ENCODE data around the gene PDXP. TPM values are rescaled to one million over a fixed set of nuclear protein-coding genes. Genes with fewer than 3 reads are reported as not detected.
"Not testable (repeated sequence)": the region's sequence is repeated elsewhere in the genome, so short reads cannot be mapped to it uniquely, and the experiment has no call there.

The PDXP gene
- total and polyA plus RNA-seq, 7 donors, result 7.5 to 51.1 (median 12.8) TPM

DNA sequence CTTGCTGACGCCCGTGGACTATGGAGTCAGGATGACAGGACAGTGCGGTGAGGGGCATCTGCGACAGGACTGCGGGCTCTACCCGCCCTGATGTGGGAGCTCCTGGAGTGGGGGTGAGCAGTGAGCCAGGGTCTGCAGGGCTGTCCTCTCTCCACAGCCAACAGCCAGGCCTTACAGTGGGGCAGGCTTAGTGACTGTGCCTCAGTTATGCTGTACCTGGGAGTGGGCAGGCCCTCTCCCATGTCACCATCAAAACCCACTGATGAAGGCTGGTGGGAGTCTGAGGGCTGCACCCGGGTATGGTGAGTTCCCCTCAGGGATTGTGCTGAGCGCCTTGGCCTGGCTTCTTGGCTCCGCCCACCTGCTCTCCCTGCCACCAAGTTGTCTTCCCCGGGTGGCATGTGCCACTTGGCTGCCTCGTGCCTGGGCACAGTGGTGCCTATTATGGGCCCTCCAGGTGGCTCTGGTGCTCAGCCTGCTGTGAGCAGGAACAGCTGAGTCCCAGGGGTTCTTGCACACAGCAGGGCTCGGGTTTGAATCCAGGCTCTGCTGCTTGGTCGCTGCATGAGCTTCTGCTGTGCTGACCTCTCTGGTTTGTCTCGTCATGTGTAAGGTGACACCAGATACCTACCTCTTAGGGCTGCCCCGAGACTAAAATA lies 34.2 kb downstream of the PDXP start:
- intact Hi-C loops (cut with DNase I), result no loop called here
- DNase-seq, result no peak
- TF ChIP-seq POLR2A (IDR thresholded peaks at IDR 0.05), result no peak
- no peak for TF ChIP-seq POLR2AphosphoS5 (IDR thresholded peaks at IDR 0.05)
- TF ChIP-seq, protein P1, sequence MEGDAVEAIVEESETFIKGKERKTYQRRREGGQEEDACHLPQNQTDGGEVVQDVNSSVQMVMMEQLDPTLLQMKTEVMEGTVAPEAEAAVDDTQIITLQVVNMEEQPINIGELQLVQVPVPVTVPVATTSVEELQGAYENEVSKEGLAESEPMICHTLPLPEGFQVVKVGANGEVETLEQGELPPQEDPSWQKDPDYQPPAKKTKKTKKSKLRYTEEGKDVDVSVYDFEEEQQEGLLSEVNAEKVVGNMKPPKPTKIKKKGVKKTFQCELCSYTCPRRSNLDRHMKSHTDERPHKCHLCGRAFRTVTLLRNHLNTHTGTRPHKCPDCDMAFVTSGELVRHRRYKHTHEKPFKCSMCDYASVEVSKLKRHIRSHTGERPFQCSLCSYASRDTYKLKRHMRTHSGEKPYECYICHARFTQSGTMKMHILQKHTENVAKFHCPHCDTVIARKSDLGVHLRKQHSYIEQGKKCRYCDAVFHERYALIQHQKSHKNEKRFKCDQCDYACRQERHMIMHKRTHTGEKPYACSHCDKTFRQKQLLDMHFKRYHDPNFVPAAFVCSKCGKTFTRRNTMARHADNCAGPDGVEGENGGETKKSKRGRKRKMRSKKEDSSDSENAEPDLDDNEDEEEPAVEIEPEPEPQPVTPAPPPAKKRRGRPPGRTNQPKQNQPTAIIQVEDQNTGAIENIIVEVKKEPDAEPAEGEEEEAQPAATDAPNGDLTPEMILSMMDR (IDR thresholded peaks at IDR 0.05), result no peak
- no peak for TF ChIP-seq EP300 (IDR thresholded peaks at IDR 0.05)
- Histone ChIP-seq H3K27me3 (no peaks in the 10 kb centered on the region), H3K4me1 (peaks cover 0 to 27% (median 19%) of the 10 kb centered on the region in 4 donors), H3K27ac (no peak overlapping the region), H3K36me3 (peaks cover 17 to 63% (median 31%) of the 10 kb centered on the region in 4 donors), H3K4me3 (no peak overlapping the region), H3K9me3 (no peaks in the 10 kb centered on the region)
- 91 to 93% methylated on average over 15 of the region's 15 CpGs for WGBS, 2 donors

DNA sequence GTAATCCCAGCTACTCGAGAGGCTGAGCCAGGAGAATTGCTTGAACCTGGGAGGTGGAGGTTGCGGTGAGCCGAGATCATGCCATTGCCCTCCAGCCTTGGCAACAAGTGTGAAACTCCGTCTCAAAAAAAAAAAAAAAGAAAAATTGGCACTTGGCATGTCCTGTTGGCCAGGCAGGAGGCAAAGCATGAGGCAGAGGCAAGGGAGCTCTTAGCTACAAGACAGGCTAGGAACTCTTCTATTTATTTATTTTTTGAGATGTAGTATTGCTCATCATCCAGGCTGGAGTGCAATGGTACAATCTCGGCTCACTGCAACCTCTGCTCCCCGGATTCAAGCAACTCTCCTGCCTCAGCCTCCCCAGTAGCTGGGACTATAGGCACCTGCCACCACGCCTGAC lies 35.6 kb downstream of the PDXP start:
- H3K9me3 ChIP-seq; H3K4me3 ChIP-seq; DNase-seq; H3K27ac ChIP-seq; H3K27me3 ChIP-seq; intact Hi-C loops (cut with DNase I): not testable (repeated sequence)
- Histone ChIP-seq H3K36me3 (peaks cover 14 to 50% (median 26%) of the 10 kb centered on the region in 4 donors), H3K4me1 (peaks cover 0 to 19% (median 13%) of the 10 kb centered on the region in 4 donors)
- WGBS, 2 donors, result 94 to 97% methylated on average over 7 of the region's 7 CpGs

DNA sequence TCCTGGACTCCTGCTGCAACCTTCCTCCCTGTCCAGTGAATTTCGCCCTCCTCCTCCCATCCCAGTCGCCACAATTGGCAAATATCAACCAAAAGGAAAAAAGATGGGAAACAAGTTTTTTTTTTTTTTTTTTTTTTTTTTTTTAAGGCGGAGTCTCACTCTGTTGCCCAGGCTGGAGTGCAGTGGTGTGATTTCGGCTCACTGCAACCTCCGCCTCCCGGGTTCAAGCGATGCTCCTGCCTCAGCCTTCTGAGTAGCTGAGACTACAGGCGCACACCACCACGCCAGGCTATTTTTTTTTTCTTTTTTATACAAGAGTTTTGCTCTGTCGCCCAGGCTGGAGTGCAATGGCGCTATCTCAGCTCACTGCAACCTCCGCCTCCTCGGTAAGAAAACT lies 37.7 kb downstream of the PDXP start:
- H3K27me3 ChIP-seq; H3K9me3 ChIP-seq; DNase-seq; intact Hi-C loops (cut with DNase I): not testable (repeated sequence)
- peak overlapping the region in 3 of 4 donors; percentile 24 to 33 (median 28) for H3K4me3 ChIP-seq
- H3K27ac ChIP-seq, result peak overlapping the region in 3 of 4 donors; percentile 39 to 65 (median 54)
- peaks cover 0 to 19% (median 13%) of the 10 kb centered on the region in 4 donors for H3K4me1 ChIP-seq
- WGBS, 2 donors, result 22 to 29% methylated on average over 13 of the region's 13 CpGs
- peaks cover 7 to 31% (median 17%) of the 10 kb centered on the region in 4 donors for H3K36me3 ChIP-seq

DNA sequence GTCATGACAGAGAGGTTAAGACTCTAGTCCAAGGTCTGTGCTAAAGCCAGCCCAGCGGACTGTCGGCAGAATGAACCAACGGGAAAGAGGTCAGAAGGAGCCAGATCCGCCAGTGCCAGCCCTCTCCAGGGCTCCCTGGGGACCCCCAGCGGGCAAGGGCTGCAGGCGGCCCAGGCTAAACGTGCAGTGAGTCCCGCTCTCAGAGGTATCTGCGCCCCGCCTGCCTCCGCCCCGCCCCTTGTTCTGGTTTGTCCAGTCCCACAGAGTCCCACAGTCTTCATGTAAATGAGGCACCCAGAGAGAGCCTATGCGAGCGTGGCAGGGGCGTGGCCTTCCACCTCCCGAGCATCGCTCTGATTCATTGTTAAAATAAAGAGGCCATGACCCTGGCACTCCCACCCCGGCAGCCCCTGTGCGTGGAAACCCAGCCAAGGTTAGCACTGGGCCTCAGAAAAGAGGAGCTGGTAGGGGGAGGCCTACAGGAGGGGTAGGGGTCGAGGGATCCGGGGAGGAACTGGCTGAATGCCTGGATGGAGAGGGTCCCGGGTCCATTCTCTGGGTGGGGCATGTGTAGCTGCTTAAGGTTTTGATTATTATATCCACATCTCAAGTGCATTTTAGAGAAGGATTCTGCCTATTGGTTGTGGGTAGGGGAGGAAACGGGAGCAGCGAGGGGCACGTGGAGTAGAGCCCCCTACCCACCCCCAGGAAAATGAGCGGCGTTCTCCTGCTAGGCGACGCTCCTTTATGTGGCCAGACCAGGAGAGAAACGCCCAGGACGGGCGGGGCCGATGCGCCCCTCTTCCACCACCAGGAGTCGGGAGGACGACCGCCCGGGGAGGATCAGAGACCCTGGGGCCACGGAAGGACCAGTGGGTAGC lies 38.4 kb downstream of the PDXP start, which contains the start of gene TRIOBP:
Gene TRIOBP, plus strand, starts transcription at position 392 of the 881 bp plus-strand sequence. CDS start 4,318 bp downstream, outside the sequence.
- Histone ChIP-seq H3K27me3 (no peaks in the 10 kb centered on the region), H3K27ac (peak within 1 kb of the TSS; percentile 8 to 65 (median 46)), H3K4me1 (peaks cover 0 to 19% (median 13%) of the 10 kb centered on the region in 4 donors), H3K36me3 (peaks cover 4 to 25% (median 13%) of the 10 kb centered on the region in 4 donors), H3K9me3 (no peaks in the 10 kb centered on the region), H3K4me3 (peak within 1 kb of the TSS in 3 of 4 donors; percentile 24 to 33 (median 28))
- TF ChIP-seq, protein P1 (IDR thresholded peaks at IDR 0.05), result peak; percentile 37 to 57 (median 50)
- no peak for TF ChIP-seq POLR2A (IDR thresholded peaks at IDR 0.05)
- TF ChIP-seq POLR2AphosphoS5 (IDR thresholded peaks at IDR 0.05), result peak in 3 of 4 donors; percentile 26 to 68 (median 29)
- no peak for TF ChIP-seq EP300 (IDR thresholded peaks at IDR 0.05)
- DNase-seq, result peak; percentile 95
- WGBS, 2 donors, result 12 to 13% methylated on average over 39 of the region's 39 CpGs
- intact Hi-C loops (cut with DNase I), result no loop called here

DNA sequence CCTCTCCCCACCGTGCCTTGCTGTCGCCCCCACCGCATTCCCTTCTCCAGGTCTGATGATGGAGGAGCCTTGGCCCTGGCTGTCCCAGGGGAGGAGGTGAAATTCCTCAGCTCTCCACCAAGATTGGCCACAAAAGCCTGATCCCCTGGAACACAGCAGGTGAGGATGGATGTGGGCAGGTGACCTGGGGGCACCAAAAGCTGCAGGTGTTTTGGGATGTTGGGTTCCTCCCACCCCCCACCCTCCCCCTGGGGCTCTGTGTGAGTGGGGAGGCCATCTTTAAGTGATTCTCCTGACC lies 39.0 kb downstream of the PDXP start:
- H3K36me3 ChIP-seq, result peaks cover 4 to 19% (median 10%) of the 10 kb centered on the region in 4 donors
- H3K27me3 ChIP-seq, result no peaks in the 10 kb centered on the region
- WGBS, 2 donors, result 53 to 56% methylated on average over 3 of the region's 3 CpGs
- H3K4me1 ChIP-seq, result peaks cover 0 to 19% (median 13%) of the 10 kb centered on the region in 4 donors
- H3K27ac ChIP-seq, result peak overlapping the region; percentile 8 to 65 (median 46)
- no peak for TF ChIP-seq EP300 (IDR thresholded peaks at IDR 0.05)
- TF ChIP-seq, protein P1 (IDR thresholded peaks at IDR 0.05), result no peak
- TF ChIP-seq POLR2A (IDR thresholded peaks at IDR 0.05), result no peak
- no peak for TF ChIP-seq POLR2AphosphoS5 (IDR thresholded peaks at IDR 0.05)
- H3K4me3 ChIP-seq, result no peak overlapping the region
- DNase-seq, result no peak
- no peaks in the 10 kb centered on the region for H3K9me3 ChIP-seq
- intact Hi-C loops (cut with DNase I), result no loop called here

Data from sigmoid colon (tissue), 7 donors.